CD4-positive, alpha-beta T cell (primary cell): ENCODE results near the gene CAND2. TPM values are rescaled to one million over a fixed set of nuclear protein-coding genes. Genes with fewer than 3 reads are reported as not detected.

Experiments used
- ATAC-seq: fragments of 200-7000 bp; cut with Tn5 transposase; one replicate; pipeline ENCODE4 v1.10.0; 2022; ENCODE audit warnings: mild to moderate bottlenecking; ENCODE audit not compliant: poor library complexity
- CTCF ChIA-PET: fragments of 350-600 bp; sonication (Branson Sonifier 250); formaldehyde crosslinking; loops from one replicate; lab custom pipeline; 2021; ENCODE audit warnings: antibody characterized with exemption, inconsistent platforms; lab: Charles Lee
- POLR2A ChIA-PET: fragments of 350-600 bp; sonication (Branson Sonifier 250); formaldehyde crosslinking; loops from one replicate; lab custom pipeline; 2021; ENCODE audit warnings: antibody characterized with exemption, inconsistent platforms; lab: Charles Lee
- DNase-seq, 14 experiments: peaks; one replicate each; pipeline ENCODE4 v3.0.0-alpha.2; 2013 to 2020; ENCODE audit warnings: mixed read lengths in 2 of 14
- H3K27ac ChIP-seq, 2 donors: one replicate each; pipeline versions ENCODE4 v1.5.1 to v1.7.0; 2013; ENCODE audit warnings: low read length in 2 of 2, low read depth in 1 of 2, mild to moderate bottlenecking in 1 of 2
- H3K27me3 ChIP-seq, 2 experiments: 1 replicate in 1 of 2; 2 replicates in 1 of 2; pipeline versions ENCODE4 v1.6.1 to v1.7.0; 2013; ENCODE audit warnings: low read length in 2 of 2, control low read depth in 1 of 2, mild to moderate bottlenecking in 1 of 2, moderate library complexity in 1 of 2; ENCODE audit not compliant: insufficient read depth in 2 of 2, control insufficient read depth in 1 of 2
- H3K36me3 ChIP-seq: one replicate; pipeline ENCODE4 v1.6.1; 2013; ENCODE audit warnings: low read length, control low read depth; ENCODE audit not compliant: insufficient read depth
- H3K4me1 ChIP-seq: one replicate; pipeline ENCODE4 v1.6.1; 2013; ENCODE audit warnings: low read length, control low read depth; ENCODE audit not compliant: insufficient read depth
- H3K4me3 ChIP-seq: one replicate; pipeline ENCODE4 v1.5.1; 2013; ENCODE audit warnings: mild to moderate bottlenecking, low read length, moderate library complexity
- H3K9me3 ChIP-seq, 2 experiments: 1 replicate in 1 of 2; 2 replicates in 1 of 2; pipeline versions ENCODE4 v1.6.1 to v1.7.0; 2013; ENCODE audit warnings: low read length in 2 of 2, mild to moderate bottlenecking in 2 of 2, control low read depth in 1 of 2, moderate library complexity in 1 of 2; ENCODE audit not compliant: control insufficient read depth in 1 of 2, insufficient read depth in 1 of 2
- H3K27ac Mint-ChIP-seq: one replicate; pipeline ENCODE4 v1.8.0; 2020; ENCODE audit warnings: mixed read lengths
- H3K27me3 Mint-ChIP-seq: one replicate; pipeline ENCODE4 v1.8.0; 2021; ENCODE audit warnings: mixed read lengths
- H3K36me3 Mint-ChIP-seq: one replicate; pipeline ENCODE4 v1.8.0; 2021; ENCODE audit warnings: low read depth, mixed read lengths
- H3K4me1 Mint-ChIP-seq: one replicate; pipeline ENCODE4 v1.8.0; 2021; ENCODE audit warnings: low read depth, mixed read lengths
- H3K4me3 Mint-ChIP-seq: one replicate; pipeline ENCODE4 v1.8.0; 2020; ENCODE audit warnings: mild to moderate bottlenecking, mixed read lengths
- H3K9me3 Mint-ChIP-seq: one replicate; pipeline ENCODE4 v1.8.0; 2020; ENCODE audit warnings: mixed read lengths
- intact Hi-C, 2 experiments: fragments of 100-400 bp; cut with DNase I in 1 of 2; cut with micrococcal nuclease in 1 of 2; formaldehyde crosslinking; loops; one replicate each; pipeline versions ENCODE4 v1.15.1 to v1.9.0; 2023 to 2025; cut with DNase I, micrococcal nuclease
- total RNA-seq, 174 experiments: library from RNA in 2 of 174; stranded (reverse) in 2 of 174; gene quantifications; one replicate each; pipeline ENCODE4 v1.2.3 and lab custom pipeline; 2021 to 2026
- TF ChIP-seq, protein P1 (sequence below): fragments of 200-600 bp; IDR thresholded peaks from one replicate; pipeline ENCODE4 v1.8.0; 2022; ENCODE audit warnings: antibody characterized with exemption, mild to moderate bottlenecking

CAND2 gene
- total RNA-seq, 2 experiments from 2014 or later: 3.5 to 6.0 TPM

DNA sequence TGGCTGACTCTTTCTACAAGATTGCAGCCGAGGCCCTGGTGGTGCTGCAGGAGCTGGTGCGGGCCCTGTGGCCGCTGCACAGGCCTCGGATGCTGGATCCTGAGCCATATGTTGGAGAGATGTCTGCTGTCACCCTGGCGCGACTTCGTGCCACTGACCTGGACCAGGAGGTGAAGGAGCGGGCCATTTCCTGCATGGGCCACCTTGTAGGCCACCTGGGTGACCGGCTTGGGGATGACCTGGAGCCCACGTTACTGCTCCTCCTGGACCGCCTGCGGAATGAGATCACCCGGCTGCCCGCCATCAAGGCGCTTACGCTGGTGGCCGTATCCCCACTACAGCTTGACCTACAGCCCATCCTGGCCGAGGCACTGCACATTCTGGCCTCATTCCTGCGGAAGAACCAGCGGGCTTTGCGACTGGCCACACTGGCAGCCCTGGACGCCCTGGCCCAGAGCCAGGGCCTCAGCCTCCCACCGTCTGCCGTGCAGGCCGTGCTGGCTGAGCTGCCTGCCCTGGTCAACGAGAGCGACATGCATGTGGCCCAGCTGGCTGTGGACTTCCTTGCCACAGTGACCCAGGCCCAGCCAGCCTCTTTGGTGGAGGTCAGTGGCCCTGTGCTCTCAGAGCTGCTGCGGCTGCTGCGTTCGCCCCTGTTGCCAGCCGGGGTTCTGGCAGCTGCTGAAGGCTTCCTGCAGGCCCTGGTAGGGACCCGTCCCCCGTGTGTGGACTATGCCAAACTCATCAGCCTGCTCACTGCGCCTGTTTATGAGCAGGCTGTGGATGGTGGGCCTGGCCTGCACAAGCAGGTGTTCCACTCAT, 20.3 kb downstream of the CAND2 start:
- H3K27me3 ChIP-seq: no peaks in the 10 kb centered on the region
- H3K4me1 ChIP-seq: no peaks in the 10 kb centered on the region
- DNase-seq: no peak
- no peak overlapping the region for H3K27ac ChIP-seq
- TF ChIP-seq, protein P1, sequence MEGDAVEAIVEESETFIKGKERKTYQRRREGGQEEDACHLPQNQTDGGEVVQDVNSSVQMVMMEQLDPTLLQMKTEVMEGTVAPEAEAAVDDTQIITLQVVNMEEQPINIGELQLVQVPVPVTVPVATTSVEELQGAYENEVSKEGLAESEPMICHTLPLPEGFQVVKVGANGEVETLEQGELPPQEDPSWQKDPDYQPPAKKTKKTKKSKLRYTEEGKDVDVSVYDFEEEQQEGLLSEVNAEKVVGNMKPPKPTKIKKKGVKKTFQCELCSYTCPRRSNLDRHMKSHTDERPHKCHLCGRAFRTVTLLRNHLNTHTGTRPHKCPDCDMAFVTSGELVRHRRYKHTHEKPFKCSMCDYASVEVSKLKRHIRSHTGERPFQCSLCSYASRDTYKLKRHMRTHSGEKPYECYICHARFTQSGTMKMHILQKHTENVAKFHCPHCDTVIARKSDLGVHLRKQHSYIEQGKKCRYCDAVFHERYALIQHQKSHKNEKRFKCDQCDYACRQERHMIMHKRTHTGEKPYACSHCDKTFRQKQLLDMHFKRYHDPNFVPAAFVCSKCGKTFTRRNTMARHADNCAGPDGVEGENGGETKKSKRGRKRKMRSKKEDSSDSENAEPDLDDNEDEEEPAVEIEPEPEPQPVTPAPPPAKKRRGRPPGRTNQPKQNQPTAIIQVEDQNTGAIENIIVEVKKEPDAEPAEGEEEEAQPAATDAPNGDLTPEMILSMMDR: no peak
- no peaks in the 10 kb centered on the region for H3K27me3 Mint-ChIP-seq
- CTCF ChIA-PET: no interaction called here
- H3K4me3 ChIP-seq: no peak overlapping the region
- POLR2A ChIA-PET: no interaction called here
- H3K4me3 Mint-ChIP-seq: no peak overlapping the region
- no peaks in the 10 kb centered on the region for H3K9me3 ChIP-seq
- no peak overlapping the region for H3K27ac Mint-ChIP-seq
- no peaks in the 10 kb centered on the region for H3K4me1 Mint-ChIP-seq
- no peaks in the 10 kb centered on the region for H3K9me3 Mint-ChIP-seq
- ATAC-seq: no peak
- peaks cover 6% of the 10 kb centered on the region for H3K36me3 Mint-ChIP-seq
- H3K36me3 ChIP-seq: no peaks in the 10 kb centered on the region
- intact Hi-C loops: no loop called here

DNA sequence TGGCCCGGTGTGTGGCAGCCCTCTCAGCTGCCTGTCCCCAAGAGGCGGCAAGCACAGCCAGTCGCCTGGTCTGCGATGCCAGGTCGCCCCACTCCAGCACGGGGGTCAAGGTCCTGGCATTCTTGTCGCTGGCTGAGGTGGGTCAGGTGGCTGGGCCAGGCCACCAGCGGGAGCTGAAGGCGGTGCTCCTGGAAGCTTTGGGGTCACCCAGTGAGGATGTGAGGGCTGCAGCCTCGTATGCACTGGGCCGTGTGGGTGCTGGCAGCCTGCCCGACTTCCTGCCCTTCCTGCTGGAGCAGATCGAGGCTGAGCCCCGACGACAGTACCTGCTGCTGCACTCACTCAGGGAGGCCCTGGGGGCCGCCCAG, 20.8 kb downstream of the CAND2 start:
- H3K4me1 Mint-ChIP-seq: no peaks in the 10 kb centered on the region
- H3K4me3 ChIP-seq: no peak overlapping the region
- intact Hi-C loops: no loop called here
- H3K36me3 ChIP-seq: no peaks in the 10 kb centered on the region
- TF ChIP-seq, protein P1: no peak
- H3K4me3 Mint-ChIP-seq: no peak overlapping the region
- POLR2A ChIA-PET: interaction anchor here (1.1 kb wide), 1 partner anchor 15 kb away, joined by 4 read pairs; no protein-coding TSS in a partner anchor
- H3K9me3 Mint-ChIP-seq: no peaks in the 10 kb centered on the region
- H3K27me3 ChIP-seq: no peaks in the 10 kb centered on the region
- no peak overlapping the region for H3K27ac Mint-ChIP-seq
- no peaks in the 10 kb centered on the region for H3K9me3 ChIP-seq
- CTCF ChIA-PET: no interaction called here
- no peaks in the 10 kb centered on the region for H3K27me3 Mint-ChIP-seq
- ATAC-seq (no peak), DNase-seq (no peak)
- H3K36me3 Mint-ChIP-seq: peaks cover 6% of the 10 kb centered on the region
- H3K27ac ChIP-seq: no peak overlapping the region
- H3K4me1 ChIP-seq: no peaks in the 10 kb centered on the region

DNA sequence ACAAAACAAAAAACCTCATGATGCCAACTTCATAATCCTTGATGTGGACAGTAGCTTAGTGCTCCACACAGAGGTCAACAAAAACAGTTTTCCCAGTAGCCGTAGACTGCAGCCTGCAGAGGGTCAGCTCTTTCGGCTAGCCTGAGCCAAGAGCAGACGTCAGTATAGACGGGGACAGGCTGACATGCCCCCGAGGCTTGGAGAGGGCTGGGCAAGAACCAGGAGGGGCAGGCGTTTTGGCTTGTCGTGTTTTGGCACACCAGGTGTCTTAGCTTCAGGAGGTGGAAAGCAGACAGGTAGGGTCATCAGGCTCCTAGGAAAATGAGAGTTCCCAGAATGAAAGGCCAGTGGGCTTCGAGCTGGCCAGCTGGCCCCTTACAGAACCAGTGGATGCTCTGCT, 21.8 kb downstream of the CAND2 start:
- no peaks in the 10 kb centered on the region for H3K9me3 ChIP-seq
- no peak overlapping the region for H3K27ac ChIP-seq
- no peaks in the 10 kb centered on the region for H3K4me1 Mint-ChIP-seq
- no peak overlapping the region for H3K4me3 Mint-ChIP-seq
- no peak overlapping the region for H3K4me3 ChIP-seq
- ChIA-PET CTCF (no interaction called here), POLR2A (interaction anchor here (1.1 to 1.3 kb wide), 2 partner anchors 8 to 14 kb away, joined by 4 read pairs; no protein-coding TSS in a partner anchor)
- no peak overlapping the region for H3K27ac Mint-ChIP-seq
- intact Hi-C loops: no loop called here
- ATAC-seq: no peak
- H3K36me3 Mint-ChIP-seq: peaks cover 6% of the 10 kb centered on the region
- no peaks in the 10 kb centered on the region for H3K9me3 Mint-ChIP-seq
- H3K27me3 Mint-ChIP-seq: no peaks in the 10 kb centered on the region
- no peak for DNase-seq
- H3K27me3 ChIP-seq: no peaks in the 10 kb centered on the region
- no peaks in the 10 kb centered on the region for H3K4me1 ChIP-seq
- H3K36me3 ChIP-seq: no peaks in the 10 kb centered on the region
- TF ChIP-seq, protein P1: no peak
